HepG2 (cell line): Measurements from ENCODE around the gene KIAA0825. TPM values are rescaled to one million over a fixed set of nuclear protein-coding genes. Genes with fewer than 3 reads are reported as not detected.

Source experiments
- ATAC-seq: fragments of 200-7000 bp; cut with Tn5 transposase; 3 replicates; pipeline ENCODE4 v1.9.1; 2020; ENCODE audit warnings: mild to moderate bottlenecking, moderate library complexity
- BruUV-seq: library from RNA; stranded (reverse); fragments of 400-500 nt; replicated peaks from 2 replicates; lab custom pipeline; 2021; lab: Mats Ljungman, UMichigan
- CTCF ChIA-PET: fragments of 300-600 bp; formaldehyde crosslinking; extraction: SDS; loops from one replicate; lab custom pipeline; 2021; ENCODE audit warnings: low total read pairs, inconsistent platforms, low intra/inter-chr PET ratio; lab: Yijun Ruan, JAX
- POLR2A ChIA-PET: fragments of 350-600 bp; sonication (Branson Sonifier 250); formaldehyde crosslinking; loops from one replicate; lab custom pipeline; 2020; ENCODE audit warnings: antibody characterized with exemption, inconsistent platforms; lab: Yijun Ruan, JAX
- DNase-seq: peaks from one replicate; pipeline ENCODE4 v3.0.0-alpha.2; 2015; ENCODE audit warnings: low spot score
- FAIRE-seq: peaks from 3 replicates; lab custom pipeline; 2011; peaks lifted over from hg19 to GRCh38; lab: Jason Lieb, UNC
- H2AFZ ChIP-seq: one replicate; pipeline ENCODE4 v1.6.1; 2011; ENCODE audit warnings: low read length, inconsistent platforms
- H3K27ac ChIP-seq: fragments of 300-600 bp; 3 replicates; pipeline ENCODE4 v1.8.0; 2011; ENCODE audit warnings: mixed run types, mild to moderate bottlenecking, mixed read lengths, low read length, inconsistent platforms; ENCODE audit not compliant: insufficient read depth; ENCODE audit errors: extremely low read length
- H3K27me3 ChIP-seq, 2 experiments: fragments of 200-600 bp in 1 of 2; 2 replicates in 1 of 2; 3 replicates in 1 of 2; pipeline versions ENCODE4 v1.6.0 to v1.8.0; 2011; ENCODE audit warnings: low read length in 2 of 2, mild to moderate bottlenecking in 2 of 2, moderate library complexity in 2 of 2, inconsistent platforms in 1 of 2; ENCODE audit not compliant: insufficient read depth in 2 of 2, control insufficient read depth in 1 of 2
- H3K36me3 ChIP-seq, 2 experiments: fragments of 200-600 bp in 1 of 2; replicated peaks in 1 of 2; 2 replicates in 1 of 2; 3 replicates in 1 of 2; pipeline versions ENCODE4 v1.5.1 to v1.8.0; 2011; ENCODE audit warnings: low read length in 2 of 2, inconsistent platforms in 1 of 2; ENCODE audit not compliant: insufficient read depth in 2 of 2, control insufficient read depth in 1 of 2
- H3K4me1 ChIP-seq: 2 replicates; pipeline ENCODE4 v1.5.1; 2012; ENCODE audit warnings: low read length, inconsistent platforms; ENCODE audit not compliant: insufficient read depth
- H3K4me2 ChIP-seq: 2 replicates; pipeline ENCODE4 v1.6.0; 2011; ENCODE audit warnings: low read depth, low read length, inconsistent platforms
- H3K4me3 ChIP-seq, 3 experiments: fragments of 200-600 bp in 1 of 3; sonication (generic), shearing (Covaris generic) in 1 of 3; replicated peaks in 1 of 3; 2 replicates each; pipeline ENCODE4 v1.5.1; 2011 to 2016; ENCODE audit warnings: low read length in 3 of 3, inconsistent platforms in 2 of 3, low read depth in 2 of 3, mild to moderate bottlenecking in 2 of 3, control low read depth in 1 of 3, mixed read lengths in 1 of 3; ENCODE audit not compliant: insufficient read depth in 1 of 3
- H3K79me2 ChIP-seq: one replicate; pipeline ENCODE4 v1.6.1; 2011; ENCODE audit warnings: low read length, inconsistent platforms; ENCODE audit not compliant: insufficient read depth
- H3K9ac ChIP-seq: 2 replicates; pipeline ENCODE4 v1.6.0; 2011; ENCODE audit warnings: mild to moderate bottlenecking, low read depth, low read length, inconsistent platforms; ENCODE audit not compliant: insufficient read depth
- H3K9me3 ChIP-seq: 2 replicates; pipeline ENCODE4 v1.5.1; 2012; ENCODE audit warnings: mild to moderate bottlenecking, low read length
- H4K20me1 ChIP-seq: 2 replicates; pipeline ENCODE4 v1.6.0; 2011; ENCODE audit warnings: inconsistent platforms, mild to moderate bottlenecking, low read length, moderate library complexity; ENCODE audit not compliant: insufficient read depth
- MAFK ChIP-seq, 2 experiments: IDR thresholded peaks in 1 of 2; conservative IDR thresholded peaks in 1 of 2; 2 replicates each; pipeline ENCODE4 v1.6.1; 2011; ENCODE audit warnings: improper control_type of control experiment in 2 of 2, low read length in 2 of 2
- NR2C2 ChIP-seq: sonication (generic); formaldehyde crosslinking; IDR thresholded peaks from 2 replicates; pipeline ENCODE4 v1.4.0; 2020; ENCODE audit warnings: missing genetic modification reagents, mild to moderate bottlenecking, moderate library complexity, borderline replicate concordance
- NR2F6 ChIP-seq, 2 experiments: IDR thresholded peaks; 2 replicates each; pipeline ENCODE4 v1.6.1; 2016; ENCODE audit warnings: antibody characterized with exemption in 1 of 2, mild to moderate bottlenecking in 1 of 2
- POLR2AphosphoS5 ChIP-seq: IDR thresholded peaks from 2 replicates; pipeline ENCODE4 v1.6.1; 2012; ENCODE audit warnings: low read depth, low read length
- RFX3 ChIP-seq: IDR thresholded peaks from 2 replicates; pipeline ENCODE4 v1.6.1; 2016; ENCODE audit warnings: missing biosample characterization, missing genetic modification reagents
- SIX4 ChIP-seq: sonication (generic); formaldehyde crosslinking; IDR thresholded peaks from 2 replicates; pipeline ENCODE4 v1.4.0; 2020; ENCODE audit warnings: missing genetic modification reagents
- SPEN ChIP-seq: sonication (generic); formaldehyde crosslinking; IDR thresholded peaks from 2 replicates; pipeline ENCODE4 v1.5.1; 2020; ENCODE audit warnings: low read depth, mild to moderate bottlenecking, missing genetic modification reagents
- ZNF549 ChIP-seq: sonication (generic); formaldehyde crosslinking; IDR thresholded peaks from 2 replicates; pipeline ENCODE4 v1.5.0; 2020; ENCODE audit warnings: missing genetic modification reagents
- ZNF552 ChIP-seq: sonication (generic); formaldehyde crosslinking; IDR thresholded peaks from 2 replicates; pipeline ENCODE4 v1.9.0; 2022; ENCODE audit warnings: missing genetic modification reagents, mild to moderate bottlenecking, borderline replicate concordance
- ZNF558 ChIP-seq: sonication (generic); formaldehyde crosslinking; IDR thresholded peaks from 2 replicates; pipeline ENCODE4 v1.9.0; 2022; ENCODE audit warnings: mild to moderate bottlenecking, missing genetic modification reagents, borderline replicate concordance
- ZNF607 ChIP-seq: sonication (generic); formaldehyde crosslinking; IDR thresholded peaks from 2 replicates; pipeline ENCODE4 v1.5.1; 2020; ENCODE audit warnings: missing genetic modification reagents, mild to moderate bottlenecking, borderline replicate concordance
- ZNF644 ChIP-seq: IDR thresholded peaks from 2 replicates; pipeline ENCODE4 v1.6.1; 2016; ENCODE audit warnings: low read depth
- ZNF652 ChIP-seq: IDR thresholded peaks from 2 replicates; pipeline ENCODE4 v1.6.1; 2016; ENCODE audit warnings: low read depth, borderline replicate concordance
- ZNF709 ChIP-seq: sonication (generic); formaldehyde crosslinking; IDR thresholded peaks from 2 replicates; pipeline ENCODE4 v1.5.0; 2020; ENCODE audit warnings: mild to moderate bottlenecking, missing genetic modification reagents
- WGBS: methylation state at CpG from one replicate; pipeline ENCODE4 v1.1.6; 2017; ENCODE audit warnings: low lambda C conversion rate; 5-methylcytosine and 5-hydroxymethylcytosine counted together
- in situ Hi-C: cut with HindIII; loops from 2 replicates; pipeline ENCODE4 v1.10.0; 2017; ENCODE audit warnings: low pct_unique_long_range_greater_than_20kb; ENCODE audit not compliant: extremely low pct_ligation_motif_present
- intact Hi-C: fragments of 100-400 bp; cut with micrococcal nuclease; formaldehyde crosslinking; loops from one replicate; pipeline ENCODE4 v1.10.0; 2022; ENCODE audit not compliant: unreplicated experiment
- polyA plus RNA-seq, 8 experiments: library from polyadenylated mRNA; depleted of rRNA in 3 of 8; stranded (reverse) in 7 of 8; unstranded in 1 of 8; fragments of >200 nt; fragmentation: Illumina TruSeq in 4 of 8; extraction: Trizol in 4 of 8; gene quantifications; 2 replicates each; pipeline versions ENCODE4 v1.2.1 to v1.2.3, GENCODE V29; 2011 to 2016; ENCODE audit warnings: low read depth in 4 of 8, missing spikeins in 1 of 8, mixed read lengths in 1 of 8; ENCODE audit not compliant: insufficient read depth in 1 of 8
- total RNA-seq, 5 experiments: library from RNA; depleted of rRNA; stranded (reverse); fragments of >200 nt; fragmentation: Illumina TruSeq; extraction: Trizol; gene quantifications; 2 replicates each; pipeline ENCODE4 v1.2.3, GENCODE V29; 2016; ENCODE audit warnings: low read depth in 1 of 5
- TF ChIP-seq, protein P1 (sequence below): sonication (generic); formaldehyde crosslinking; IDR thresholded peaks from 2 replicates; pipeline ENCODE4 v1.4.0; 2020; ENCODE audit warnings: missing genetic modification reagents

Gene KIAA0825
- total and polyA plus RNA-seq, 2 of the 13 experiments (the other 11 are each of a cell fraction or from before 2014, with no cell fraction given) = 0.05 to 0.51 TPM

DNA sequence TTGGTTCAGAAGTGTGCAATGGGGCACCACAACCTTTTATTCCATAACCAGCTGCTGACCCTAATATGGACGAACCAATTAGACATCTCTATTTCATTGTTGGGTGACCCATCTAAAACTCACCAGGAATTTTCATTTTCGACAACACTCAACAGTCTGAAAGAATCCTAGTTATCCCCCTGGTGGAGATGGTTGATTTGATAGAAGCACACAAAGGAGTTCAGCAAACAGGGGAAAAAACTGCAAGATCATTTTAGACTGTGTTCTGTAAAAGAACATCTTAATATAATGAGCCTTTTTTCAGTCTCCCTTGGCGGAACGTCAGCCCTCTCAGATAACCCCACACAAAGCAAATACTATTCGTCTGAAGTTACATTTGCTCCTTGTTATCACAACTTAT lies 367.4 kb downstream of the KIAA0825 start:
- ATAC-seq (no peak), FAIRE-seq (no peak), DNase-seq (no peak)
- no peaks in the 10 kb centered on the region for H4K20me1 ChIP-seq
- no TSS peak for BruUV-seq
- H3K4me3 ChIP-seq = no peak overlapping the region
- no peaks in the 10 kb centered on the region for H3K36me3 ChIP-seq
- CTCF ChIA-PET = no interaction called here
- H3K9me3 ChIP-seq = no peaks in the 10 kb centered on the region
- H3K4me1 ChIP-seq = no peaks in the 10 kb centered on the region
- no peaks in the 10 kb centered on the region for H3K27me3 ChIP-seq
- in situ Hi-C loops = no loop called here
- H3K79me2 ChIP-seq = no peaks in the 10 kb centered on the region
- TF ChIP-seq NR2F6 (IDR thresholded peaks at IDR 0.05) (no peak), NR2F6 (CRISPR knock-in tag; IDR thresholded peaks at IDR 0.05) (no peak), SPEN (no peak), POLR2AphosphoS5 (no peak), ZNF644 (CRISPR knock-in tag) (no peak), ZNF549 (CRISPR knock-in tag) (no peak), ZNF652 (CRISPR knock-in tag) (no peak), SIX4 (CRISPR knock-in tag) (no peak), ZNF709 (CRISPR knock-in tag) (no peak), ZNF607 (CRISPR knock-in tag) (no peak), ZNF552 (CRISPR knock-in tag) (no peak), NR2C2 (CRISPR knock-in tag) (no peak), ZNF558 (CRISPR knock-in tag) (no peak), MAFK (conservative IDR thresholded peaks at IDR 0.05 in 1 of 2, IDR thresholded peaks at IDR 0.05 in 1 of 2; ENCODE audit: low read length in 2 of 2) (no peak), RFX3 (no peak)
- TF ChIP-seq, protein P1, sequence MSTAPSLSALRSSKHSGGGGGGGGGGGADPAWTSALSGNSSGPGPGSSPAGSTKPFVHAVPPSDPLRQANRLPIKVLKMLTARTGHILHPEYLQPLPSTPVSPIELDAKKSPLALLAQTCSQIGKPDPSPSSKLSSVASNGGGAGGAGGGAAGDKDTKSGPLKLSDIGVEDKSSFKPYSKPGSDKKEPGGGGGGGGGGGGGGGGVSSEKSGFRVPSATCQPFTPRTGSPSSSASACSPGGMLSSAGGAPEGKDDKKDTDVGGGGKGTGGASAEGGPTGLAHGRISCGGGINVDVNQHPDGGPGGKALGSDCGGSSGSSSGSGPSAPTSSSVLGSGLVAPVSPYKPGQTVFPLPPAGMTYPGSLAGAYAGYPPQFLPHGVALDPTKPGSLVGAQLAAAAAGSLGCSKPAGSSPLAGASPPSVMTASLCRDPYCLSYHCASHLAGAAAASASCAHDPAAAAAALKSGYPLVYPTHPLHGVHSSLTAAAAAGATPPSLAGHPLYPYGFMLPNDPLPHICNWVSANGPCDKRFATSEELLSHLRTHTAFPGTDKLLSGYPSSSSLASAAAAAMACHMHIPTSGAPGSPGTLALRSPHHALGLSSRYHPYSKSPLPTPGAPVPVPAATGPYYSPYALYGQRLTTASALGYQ (CRISPR knock-in tag) = no peak
- no peak overlapping the region for H2AFZ ChIP-seq
- H3K9ac ChIP-seq = no peak overlapping the region
- 14% methylated on average over 5 of the region's 5 CpGs for WGBS
- H3K27ac ChIP-seq = no peak overlapping the region
- intact Hi-C loops = no loop called here
- no peak overlapping the region for H3K4me2 ChIP-seq
- POLR2A ChIA-PET = no interaction called here
